Transverse colon (tissue), 4 donors: ENCODE data around the gene PDE7B.

Experiments
- CTCF ChIP-seq, 5 experiments: fragments of 200-600 bp in 3 of 5; fragments of 450-650 bp in 2 of 5; sonication (generic) in 3 of 5; IDR thresholded peaks; 1 replicate in 2 of 5; 2 replicates in 3 of 5; pipeline ENCODE4 v1.5.1; 2016 to 2017; ENCODE audit warnings: antibody characterized with exemption in 5 of 5, inconsistent platforms in 3 of 5, mild to moderate bottlenecking in 2 of 5, moderate library complexity in 1 of 5
- EP300 ChIP-seq: sonication (generic); formaldehyde crosslinking; IDR thresholded peaks from one replicate; pipeline ENCODE4 v1.6.1; 2017; ENCODE audit warnings: antibody characterized with exemption, low read depth
- POLR2A ChIP-seq: fragments of 450-650 bp; IDR thresholded peaks from one replicate; pipeline ENCODE4 v1.6.1; 2016; ENCODE audit warnings: antibody characterized with exemption, mild to moderate bottlenecking, moderate library complexity
- POLR2AphosphoS5 ChIP-seq, 3 donors: sonication (generic); formaldehyde crosslinking; IDR thresholded peaks; one replicate each; pipeline ENCODE4 v1.6.1; 2016; ENCODE audit warnings: antibody characterized with exemption in 3 of 3

- TF ChIP-seq EP300 (no peak), POLR2A (no peak), CTCF (IDR thresholded peaks at IDR 0.05) (no peak), POLR2AphosphoS5 (IDR thresholded peaks at IDR 0.05) (no peak)
These were observed 302.3 kb downstream of the PDE7B start for GRCh38 chr6:136153707-136154375.
